GM12801 (cell line): ENCODE data around the gene LAMA4.

Source experiments
- TF ChIP-seq, protein P1 (sequence below): IDR thresholded peaks from one replicate; pipeline ENCODE4 v1.5.1; 2011; ENCODE audit warnings: control low read depth; ENCODE audit not compliant: insufficient read length; ENCODE audit errors: extremely low read depth

LAMA4 gene

GRCh38 chr6:112296122-112296521, 41.8 kb upstream of the LAMA4 start:
- TF ChIP-seq, protein P1, sequence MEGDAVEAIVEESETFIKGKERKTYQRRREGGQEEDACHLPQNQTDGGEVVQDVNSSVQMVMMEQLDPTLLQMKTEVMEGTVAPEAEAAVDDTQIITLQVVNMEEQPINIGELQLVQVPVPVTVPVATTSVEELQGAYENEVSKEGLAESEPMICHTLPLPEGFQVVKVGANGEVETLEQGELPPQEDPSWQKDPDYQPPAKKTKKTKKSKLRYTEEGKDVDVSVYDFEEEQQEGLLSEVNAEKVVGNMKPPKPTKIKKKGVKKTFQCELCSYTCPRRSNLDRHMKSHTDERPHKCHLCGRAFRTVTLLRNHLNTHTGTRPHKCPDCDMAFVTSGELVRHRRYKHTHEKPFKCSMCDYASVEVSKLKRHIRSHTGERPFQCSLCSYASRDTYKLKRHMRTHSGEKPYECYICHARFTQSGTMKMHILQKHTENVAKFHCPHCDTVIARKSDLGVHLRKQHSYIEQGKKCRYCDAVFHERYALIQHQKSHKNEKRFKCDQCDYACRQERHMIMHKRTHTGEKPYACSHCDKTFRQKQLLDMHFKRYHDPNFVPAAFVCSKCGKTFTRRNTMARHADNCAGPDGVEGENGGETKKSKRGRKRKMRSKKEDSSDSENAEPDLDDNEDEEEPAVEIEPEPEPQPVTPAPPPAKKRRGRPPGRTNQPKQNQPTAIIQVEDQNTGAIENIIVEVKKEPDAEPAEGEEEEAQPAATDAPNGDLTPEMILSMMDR = no peak

GRCh38 chr6:112291161-112291762, 36.9 kb upstream of the LAMA4 start:
- TF ChIP-seq, protein P1 = no peak

DNA sequence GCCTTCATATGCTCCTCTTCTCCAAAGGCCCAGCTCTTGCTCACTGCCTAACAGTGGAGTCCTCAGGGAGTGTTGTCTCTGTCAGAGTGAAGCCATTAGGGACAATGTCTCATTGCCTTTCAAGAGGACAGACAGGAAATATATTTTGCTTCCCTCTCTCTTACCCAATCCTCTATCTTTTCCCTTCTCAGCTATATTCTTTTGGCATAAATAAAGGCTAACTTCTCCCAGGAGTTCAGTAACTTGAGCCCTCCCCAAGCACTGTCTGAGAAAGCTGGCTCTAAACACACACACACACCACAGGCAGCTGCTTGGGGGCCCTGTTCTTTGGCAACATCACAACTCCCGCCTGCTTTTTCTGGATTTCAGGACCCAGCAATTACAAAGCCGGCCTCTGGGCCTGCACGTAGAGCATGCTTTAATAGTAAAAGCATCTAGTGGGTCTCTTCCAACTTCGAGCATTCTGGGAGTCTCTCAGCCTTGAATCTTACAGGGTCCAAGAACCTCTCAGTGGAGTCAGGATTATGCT, 34.7 kb upstream of the LAMA4 start:
- TF ChIP-seq, protein P1 = no peak

- TF ChIP-seq, protein P1 = no peak
Observed at GRCh38 chr6:112288475-112288874, 34.1 kb upstream of the LAMA4 start.

DNA sequence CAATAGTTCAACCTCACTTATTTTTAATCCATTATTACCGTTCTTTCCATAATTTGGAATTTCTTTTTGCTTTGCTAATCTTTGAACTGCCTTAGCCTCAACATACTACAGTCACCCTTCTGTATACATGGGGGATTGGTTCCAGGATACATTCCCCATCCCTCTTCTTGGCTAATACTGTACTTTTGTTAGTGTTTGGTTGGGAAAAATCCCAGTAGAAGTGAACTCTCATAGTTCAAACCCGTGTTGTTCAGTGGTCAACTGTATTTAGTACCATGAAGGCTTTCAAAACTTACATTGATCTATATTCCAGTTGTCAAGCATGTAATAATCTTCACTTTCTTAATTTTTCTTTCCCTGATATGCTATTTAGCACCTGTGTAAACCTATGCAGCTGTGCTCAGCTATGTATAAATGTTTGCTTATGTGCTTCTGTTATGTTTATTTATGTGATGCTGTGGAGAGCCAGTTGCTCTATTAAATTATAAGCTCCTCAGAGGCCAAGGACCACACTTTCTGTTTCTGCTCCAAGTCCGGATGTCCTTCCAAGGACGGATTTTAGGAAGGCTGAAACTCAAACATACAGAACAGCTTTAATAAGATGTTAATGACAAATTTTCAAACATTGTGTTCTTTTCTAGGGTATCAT, 33.3 kb upstream of the LAMA4 start:
- TF ChIP-seq, protein P1 = no peak

- TF ChIP-seq, protein P1 = no peak
Observed at GRCh38 chr6:112286500-112287144, 32.3 kb upstream of the LAMA4 start.

DNA sequence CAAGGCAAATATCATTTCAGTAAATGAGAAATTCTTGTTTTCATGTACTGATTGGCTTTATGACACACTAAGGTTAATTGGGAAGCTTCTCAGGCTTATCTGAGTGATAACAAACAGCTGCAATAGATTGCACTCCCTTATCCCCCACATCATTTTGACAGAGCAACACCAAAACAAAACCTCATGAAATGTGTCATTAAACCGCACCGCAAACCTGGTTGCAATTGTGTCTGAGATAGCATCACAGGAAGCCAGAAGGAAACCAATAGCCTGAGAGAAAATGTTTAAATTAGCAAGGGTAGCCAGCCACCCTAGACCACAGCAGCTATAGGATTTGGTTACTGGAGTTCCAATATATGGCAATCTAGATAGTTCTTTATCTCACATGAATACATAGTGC, 31.6 kb upstream of the LAMA4 start:
- TF ChIP-seq, protein P1 = no peak
